ENCODE measurements around the gene FLT4. TPM values are rescaled to one million over a fixed set of nuclear protein-coding genes. Genes with fewer than 3 reads are reported as not detected.

Gene FLT4
- total RNA-seq, 1 experiment from 2014 or later = 6.3 TPM

DNA sequence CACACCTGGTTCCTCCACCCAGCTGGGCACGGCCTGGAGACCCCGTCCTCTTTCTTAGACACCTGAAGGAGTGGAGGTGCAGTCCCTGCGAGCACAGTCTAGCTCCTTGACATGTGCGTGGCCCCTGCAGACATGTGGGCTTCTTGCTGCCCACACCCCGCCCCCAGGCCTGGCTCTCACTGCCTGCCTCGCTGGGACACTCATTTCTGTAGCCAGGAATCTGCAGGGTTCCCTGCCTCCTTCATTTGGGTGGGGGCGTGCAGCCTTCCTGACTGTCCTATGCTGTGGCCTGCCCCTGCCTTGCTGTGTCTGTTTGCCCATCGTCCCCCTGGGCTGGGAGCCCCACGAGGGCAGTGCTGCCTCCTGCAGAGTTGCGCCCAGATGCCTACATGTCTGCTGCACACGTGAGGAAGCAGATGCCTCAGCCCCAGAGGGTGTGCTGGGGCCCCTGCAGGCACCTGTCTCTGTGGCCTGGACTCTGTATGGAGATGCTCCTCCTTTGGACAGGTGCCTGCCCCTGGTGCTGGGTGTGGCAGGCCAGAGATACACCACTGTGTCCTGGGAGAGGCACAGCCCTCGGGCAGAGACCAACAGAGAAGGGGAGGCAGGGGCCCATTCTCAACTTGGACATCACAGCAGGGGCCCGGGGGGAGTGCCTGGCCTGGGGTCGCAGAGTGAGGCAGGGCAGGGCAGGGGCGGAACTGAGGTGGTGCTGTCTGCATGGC, 22.6 kb downstream of the FLT4 start:
- no peaks in the 10 kb centered on the region for H3K23me2 ChIP-seq (ENCODE audit: insufficient read length, low read depth, low read length, poor library complexity, severe bottlenecking)
- no peak overlapping the region for H3K9ac ChIP-seq (ENCODE audit: extremely low read depth, insufficient read length, low read length)
- peaks cover 2 to 3% of the 10 kb centered on the region in 2 experiments; a peak in 1 of 4 replicates for H3K4me1 Mint-ChIP-seq
- H4K8ac ChIP-seq (replicated peaks; ENCODE audit: insufficient read length, low read depth, low read length) = no peak overlapping the region
- no peak overlapping the region for H3K18ac ChIP-seq (ENCODE audit: insufficient read length, low read depth, low read length)
- no peak overlapping the region for H3K4ac ChIP-seq (ENCODE audit: low read depth, low read length)
- peak overlapping the region in 1 of 3 experiments; percentile 72; a peak in 1 of 7 replicates for H3K27ac Mint-ChIP-seq
- no peak overlapping the region for H2BK5ac ChIP-seq (ENCODE audit: insufficient read length, low read length)
- H3K4me3 Mint-ChIP-seq = no peak overlapping the region; a peak in 1 of 5 replicates
- H2AFZ ChIP-seq (ENCODE audit: low read length) = no peak overlapping the region
- H2BK20ac ChIP-seq (ENCODE audit: low read depth, low read length, poor library complexity, severe bottlenecking) = no peak overlapping the region
- H3K27ac ChIP-seq (ENCODE audit: insufficient read length, low read depth, low read length) = no peak overlapping the region
- no CpG with 5 or more reads among the region's 15 CpGs for WGBS (ENCODE audit: extremely low coverage, insufficient read length, low lambda C conversion rate)
- no peak for DNase-seq
- H3K23ac ChIP-seq (ENCODE audit: insufficient read length, low read depth, low read length) = no peak overlapping the region
- H2BK12ac ChIP-seq (ENCODE audit: insufficient read length, low read depth, low read length) = no peak overlapping the region
- no peak overlapping the region for H2BK15ac ChIP-seq (ENCODE audit: low read depth, low read length)
- no peak overlapping the region for H4K91ac ChIP-seq (ENCODE audit: insufficient read length, low read depth, low read length)
- no peak overlapping the region for H3K14ac ChIP-seq (ENCODE audit: insufficient read depth, low read length)
- H3T11ph ChIP-seq (ENCODE audit: low read length) = no peak overlapping the region
- no peaks in the 10 kb centered on the region for H3K4me1 ChIP-seq (ENCODE audit: insufficient read depth, low read length)
- H3K79me2 ChIP-seq (ENCODE audit: insufficient read depth, low read length) = no peaks in the 10 kb centered on the region
- H4K20me1 ChIP-seq (ENCODE audit: control insufficient read depth, insufficient read depth, insufficient read length) = no peaks in the 10 kb centered on the region
- no peaks in the 10 kb centered on the region for H3K9me3 Mint-ChIP-seq
- no peak overlapping the region for H3K4me2 ChIP-seq (ENCODE audit: insufficient read depth, insufficient read length, low read length)
- H3K27me3 ChIP-seq (ENCODE audit: insufficient read depth, low read length) = no peaks in the 10 kb centered on the region
- H3K79me1 ChIP-seq (ENCODE audit: insufficient read depth, low read depth, low read length, poor library complexity, severe bottlenecking) = no peaks in the 10 kb centered on the region
- H3K36me3 Mint-ChIP-seq (ENCODE audit: insufficient read depth in 1 of 3, low read depth in 3 of 3) = no peaks in the 10 kb centered on the region
- no peak overlapping the region for H3K56ac ChIP-seq (ENCODE audit: insufficient read length, low read depth, low read length)
- H2AK5ac ChIP-seq (ENCODE audit: insufficient read length, low read length) = no peak overlapping the region
- H4K5ac ChIP-seq (ENCODE audit: insufficient read length, low read depth, low read length) = no peak overlapping the region
- peaks cover 2% of the 10 kb centered on the region; the same call in 1 of the 2 replicates for H3K27me3 Mint-ChIP-seq (ENCODE audit: low read depth)
- no peak overlapping the region for H2BK120ac ChIP-seq (ENCODE audit: low read depth, low read length, poor library complexity, severe bottlenecking)
- H3K9me3 ChIP-seq (ENCODE audit: control insufficient read depth, low read depth, low read length) = no peaks in the 10 kb centered on the region
- no peak for TF ChIP-seq CTCF (conservative IDR thresholded peaks at IDR 0.05)

Data from H9 (cell line).